ENCODE data around the gene PIP4K2A.

The PIP4K2A gene

DNA sequence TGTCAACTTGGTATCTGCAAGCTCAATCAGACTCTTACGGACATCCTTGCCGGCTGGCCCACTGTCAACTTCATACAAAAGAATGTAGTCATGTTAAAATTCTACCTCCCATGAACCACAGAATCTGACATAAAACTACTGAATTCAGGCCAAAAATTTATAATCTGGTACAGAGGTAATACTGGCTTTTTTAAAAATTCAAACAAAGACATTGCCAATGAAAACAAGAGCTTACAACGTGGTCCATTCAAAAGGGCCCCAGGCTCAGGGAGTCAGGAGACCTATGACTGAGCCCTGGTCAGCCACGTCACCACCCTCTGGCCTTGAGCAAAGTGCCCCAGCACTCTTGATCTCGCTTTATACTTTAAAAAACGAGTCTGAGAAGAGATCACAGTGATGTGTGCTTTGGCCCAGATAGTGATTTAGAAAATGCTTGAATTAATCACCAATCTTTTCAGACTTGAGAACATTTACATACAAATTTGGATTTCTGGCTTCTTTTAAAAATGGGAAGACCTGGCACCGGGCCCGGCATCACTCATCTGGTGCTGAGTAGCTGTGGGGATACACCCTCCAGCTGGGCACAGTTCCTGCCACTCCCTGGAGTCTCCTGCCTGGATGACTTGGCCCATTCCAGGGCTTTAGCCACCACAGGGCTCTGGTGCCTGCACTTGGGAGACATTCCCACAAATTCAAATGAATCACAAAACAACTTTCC lies 94.1 kb downstream of the PIP4K2A start:
- peak; percentile 97 for DNase-seq (ENCODE audit: low read depth)

DNA sequence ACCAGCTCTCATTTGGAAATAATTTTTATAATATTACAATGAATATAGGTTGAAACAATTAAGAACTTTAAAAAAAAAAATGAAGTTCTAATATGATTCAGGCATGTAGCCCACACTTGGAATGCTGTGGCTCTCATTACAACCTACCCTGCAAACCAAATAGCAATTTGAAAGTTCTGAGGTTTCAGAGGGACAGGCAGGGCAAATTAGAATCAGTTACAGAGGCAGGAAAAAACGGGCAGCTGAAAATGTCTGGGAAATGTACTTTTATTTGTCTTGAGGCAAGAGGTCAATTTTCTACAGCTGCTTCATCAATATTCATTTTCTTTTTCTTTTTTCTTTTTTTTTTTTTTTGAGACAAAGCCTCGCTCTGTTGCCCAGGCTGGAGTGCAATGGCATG lies 95.3 kb downstream of the PIP4K2A start:
- peak; percentile 28 for DNase-seq (ENCODE audit: low read depth)

DNA sequence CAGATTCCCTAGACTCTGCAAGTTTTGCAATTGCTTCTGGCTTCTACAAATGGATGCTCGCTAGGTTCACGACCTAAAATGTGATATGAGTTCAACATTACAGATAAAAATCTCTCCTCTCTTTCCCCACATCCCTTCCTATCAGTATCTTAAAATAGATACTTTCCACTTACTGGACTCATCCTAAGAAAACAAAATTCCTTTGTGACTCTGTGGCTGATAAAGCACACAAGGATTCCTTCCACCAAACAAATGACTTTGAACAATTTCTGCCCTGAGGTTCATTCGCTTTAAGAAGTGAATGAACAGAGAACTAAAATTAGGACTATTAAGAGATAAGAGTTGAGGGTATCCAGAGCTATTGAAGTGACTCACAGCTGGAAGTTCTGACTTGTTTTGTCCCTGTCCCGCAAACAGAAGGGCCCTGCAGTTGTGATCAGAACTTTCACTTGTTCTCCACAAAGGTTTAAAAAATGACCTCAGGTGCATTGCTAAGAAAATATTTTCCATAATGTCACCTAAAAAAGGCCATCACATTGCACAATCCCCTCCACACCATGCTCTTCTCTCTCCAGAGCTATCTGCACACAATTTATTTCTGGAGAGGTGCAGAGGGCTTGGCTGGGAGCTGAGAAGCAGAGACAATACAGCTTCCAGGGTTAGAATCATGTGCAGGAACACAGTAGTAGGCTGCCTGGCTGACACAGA lies 96.1 kb downstream of the PIP4K2A start:
- peak; percentile 93 for DNase-seq (ENCODE audit: low read depth)

DNA sequence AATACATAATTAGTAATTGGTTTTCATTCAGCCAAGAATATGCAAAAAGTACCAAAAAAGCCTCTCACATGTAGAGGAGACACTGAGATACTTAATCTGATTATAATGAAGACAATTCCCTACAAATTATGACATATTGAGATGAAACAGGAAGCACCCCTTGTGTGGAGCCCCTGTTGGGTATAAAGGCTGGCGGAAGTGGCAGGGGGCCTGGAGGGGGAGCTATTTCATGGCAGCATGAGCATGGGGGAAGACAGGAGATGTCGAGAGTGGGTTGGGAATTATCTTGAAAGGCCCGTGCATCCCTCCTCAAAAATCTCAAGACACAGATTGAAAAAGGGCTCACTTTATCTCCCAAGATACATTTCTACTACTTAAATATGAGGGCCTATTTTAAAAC lies 96.9 kb downstream of the PIP4K2A start:
- no peak for DNase-seq (ENCODE audit: low read depth)

DNA sequence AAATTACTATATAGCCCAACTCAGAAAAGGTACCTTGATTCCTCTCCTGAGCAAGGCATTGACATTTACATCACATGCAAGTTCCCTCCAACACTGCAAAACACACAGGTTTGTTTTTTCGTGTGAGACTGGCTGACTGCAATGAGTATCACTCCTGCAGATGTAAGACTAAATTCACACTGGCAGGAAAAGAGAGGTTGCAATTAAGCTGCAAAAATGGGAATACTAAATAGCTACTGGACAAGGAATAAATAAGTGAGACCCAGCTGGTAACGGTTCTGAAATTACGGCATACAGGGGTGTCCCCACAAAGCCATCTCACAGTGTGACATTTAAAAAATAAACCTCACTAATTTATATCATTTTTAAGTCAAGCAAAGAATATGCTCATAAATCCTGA lies 97.3 kb downstream of the PIP4K2A start:
- no peak for DNase-seq (ENCODE audit: low read depth)

DNA sequence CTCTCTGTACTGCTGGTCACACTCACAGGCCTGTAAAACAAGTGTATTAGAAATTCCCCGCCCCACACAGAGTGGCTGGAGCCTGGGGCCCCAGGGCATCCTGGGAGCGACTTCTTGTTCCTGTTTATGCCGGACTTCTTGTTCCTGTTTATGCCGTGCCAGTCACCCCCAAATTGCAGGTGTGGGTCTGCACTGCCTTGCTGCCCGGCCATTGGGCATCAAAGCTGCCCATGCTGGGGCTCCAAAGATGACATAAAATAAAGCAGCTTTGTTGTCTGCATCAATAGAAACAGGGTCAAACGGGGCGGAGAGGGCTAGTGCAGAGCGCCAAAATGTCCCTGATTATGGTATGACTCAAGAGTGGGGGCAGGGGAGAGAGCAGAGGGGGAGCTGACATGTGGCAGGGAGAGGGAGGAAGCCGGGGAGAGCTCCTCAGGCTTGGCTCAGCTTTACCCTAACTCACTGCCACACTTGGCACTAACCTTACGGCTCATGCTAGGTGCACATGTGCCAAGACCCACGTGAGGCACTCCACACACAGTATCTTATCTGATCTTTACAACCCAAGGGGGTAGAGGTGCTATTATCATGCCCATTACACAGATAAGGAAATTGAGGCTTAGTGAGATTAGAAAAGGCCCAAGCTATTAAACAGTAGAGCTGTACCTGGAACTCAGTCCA lies 98.4 kb downstream of the PIP4K2A start:
- peak; percentile 69 for DNase-seq (ENCODE audit: low read depth)

DNA sequence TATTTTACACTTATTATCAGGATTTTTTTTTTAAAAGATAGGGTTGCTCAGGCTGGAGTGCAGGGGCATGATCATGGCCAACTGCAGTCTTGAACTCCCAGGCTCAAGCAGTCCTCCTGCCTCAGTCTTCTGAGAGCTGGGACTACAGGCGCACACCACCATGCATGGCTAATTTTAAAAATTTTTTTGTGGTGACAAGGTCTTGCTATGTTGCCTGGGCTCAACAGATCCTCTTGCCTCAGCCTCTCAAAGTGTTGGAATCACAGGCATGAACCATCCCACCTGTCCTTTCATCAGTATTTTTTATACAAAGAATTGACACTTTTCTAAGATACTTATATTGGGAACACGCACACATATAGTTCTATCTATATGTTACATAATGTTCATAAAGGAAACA lies 99.3 kb downstream of the PIP4K2A start:
- DNase-seq (ENCODE audit: low read depth), result no peak

DNA sequence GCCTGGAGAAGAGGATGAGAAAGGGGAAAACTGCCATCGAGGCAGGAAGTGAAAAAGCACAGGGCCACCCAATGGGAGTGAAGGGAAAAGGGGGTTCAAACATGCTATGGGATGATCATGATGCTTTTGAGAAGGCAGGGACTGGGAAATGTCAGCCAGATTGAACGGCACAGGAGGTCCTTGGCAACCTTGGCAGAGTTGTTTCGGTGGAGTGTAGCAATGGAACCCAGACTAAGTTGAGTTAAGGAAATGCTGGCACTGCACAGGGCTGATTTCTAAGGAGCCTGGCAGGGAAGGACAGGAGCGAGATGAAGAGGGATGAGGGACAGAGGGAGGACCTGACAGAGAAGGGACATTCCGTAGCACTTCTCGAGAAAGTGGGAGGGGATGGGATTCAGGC lies 101.4 kb downstream of the PIP4K2A start:
- no peak for DNase-seq (ENCODE audit: low read depth)

DNA sequence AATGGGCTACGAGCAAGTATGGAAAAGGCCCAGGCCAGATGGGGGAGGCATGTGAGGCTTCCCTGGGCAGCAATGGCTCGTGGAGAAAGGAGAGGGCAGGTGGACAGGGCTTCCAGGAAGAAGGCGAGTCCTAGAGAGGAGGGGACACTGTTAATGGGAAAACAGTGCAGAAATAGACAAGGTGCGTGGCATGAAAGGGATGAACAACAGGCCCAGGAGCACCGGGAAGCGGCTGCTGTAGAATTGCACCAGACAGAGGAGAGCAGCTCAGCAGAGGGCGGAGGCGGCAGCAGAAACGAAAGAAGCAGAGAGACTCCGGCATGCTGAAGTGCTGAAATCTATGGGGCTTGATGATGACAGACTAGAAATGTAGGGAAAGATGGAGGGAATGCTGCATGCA lies 102.1 kb downstream of the PIP4K2A start:
- no peak for DNase-seq (ENCODE audit: low read depth)

DNA sequence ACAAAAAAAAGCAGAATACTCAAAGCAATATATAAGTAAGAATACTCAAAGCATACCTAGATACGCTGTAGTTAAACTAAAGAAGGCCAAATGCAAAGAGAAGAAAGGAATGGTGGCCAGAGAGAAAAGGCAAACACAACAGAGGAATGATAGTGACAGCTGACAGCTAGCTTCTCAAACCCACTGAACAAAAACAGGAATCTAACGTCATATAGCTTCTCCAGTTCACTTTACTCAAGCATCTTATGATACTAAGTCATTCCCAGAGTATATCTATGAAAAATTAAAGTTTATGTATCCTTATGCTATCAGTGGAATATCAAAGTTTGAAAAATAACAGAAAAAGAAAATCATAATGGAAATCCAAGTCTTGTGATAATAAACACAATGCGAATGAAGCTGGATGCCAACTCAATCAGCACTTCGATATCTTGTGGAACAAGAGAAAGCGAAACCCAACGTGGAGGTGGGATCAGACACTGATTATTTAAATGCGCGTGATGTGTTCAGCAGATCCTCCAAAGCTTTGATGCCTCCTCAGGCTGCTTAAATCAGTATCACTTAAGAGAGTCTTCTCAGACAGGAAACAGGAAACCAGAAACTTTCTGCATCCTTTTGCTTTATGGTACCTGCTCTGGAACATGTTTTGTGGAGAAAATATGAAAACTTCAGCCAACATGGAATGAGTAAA lies 102.8 kb downstream of the PIP4K2A start:
- DNase-seq (ENCODE audit: low read depth), result no peak

DNA sequence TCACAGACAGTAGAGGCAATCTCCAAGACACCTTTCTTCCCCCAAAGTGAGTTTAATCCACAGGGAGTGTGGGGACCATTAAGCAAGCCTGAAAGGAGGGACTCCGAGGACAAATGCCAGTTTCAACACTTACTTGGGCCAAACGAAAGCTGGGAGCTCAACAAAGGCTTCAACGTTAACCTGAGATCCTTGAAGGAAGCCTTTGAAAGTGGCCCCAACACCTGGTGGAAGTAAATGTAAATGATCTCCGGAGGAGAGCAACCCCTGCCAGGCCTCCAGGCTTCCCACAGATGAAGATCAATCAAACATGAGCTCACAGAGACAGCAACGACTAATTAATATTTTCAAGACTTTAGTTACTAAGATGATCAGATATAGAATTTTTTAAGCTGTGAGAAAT lies 103.8 kb downstream of the PIP4K2A start:
- no peak for DNase-seq (ENCODE audit: low read depth)

DNA sequence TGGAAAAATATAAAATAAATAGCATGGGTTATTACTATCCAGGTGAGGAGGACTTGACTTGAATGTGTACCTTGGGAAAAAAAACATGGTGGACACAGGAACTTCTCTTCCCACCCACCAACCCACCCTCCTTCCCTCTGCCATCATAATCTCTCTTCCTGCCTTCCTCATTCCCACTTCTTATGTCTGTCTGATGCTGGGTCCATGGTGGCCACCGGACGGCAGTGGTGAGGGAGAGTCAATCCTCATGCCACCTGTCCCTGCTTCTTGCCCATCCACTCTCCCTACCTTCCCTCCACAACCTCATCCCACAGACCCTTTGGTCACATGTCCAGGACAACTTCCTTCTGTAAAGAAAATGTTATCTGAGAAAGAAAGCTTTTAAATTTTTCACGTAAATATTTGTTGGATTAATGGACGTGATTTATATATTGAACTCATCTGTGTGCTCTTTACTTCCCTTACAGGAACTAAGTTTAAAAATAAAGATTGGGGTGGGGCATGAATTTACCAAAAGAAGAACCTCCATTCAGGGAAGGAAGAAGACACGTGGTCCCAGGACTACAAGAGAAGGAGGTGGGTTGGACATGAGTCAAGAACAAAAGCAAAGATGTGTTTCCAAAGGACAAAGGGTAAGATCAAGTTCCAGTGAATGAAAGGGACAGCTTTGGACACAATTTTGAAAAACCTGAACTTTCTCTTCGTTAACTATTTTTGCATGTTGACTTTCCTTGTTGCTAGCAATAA lies 104.5 kb downstream of the PIP4K2A start:
- no peak for DNase-seq (ENCODE audit: low read depth)

DNA sequence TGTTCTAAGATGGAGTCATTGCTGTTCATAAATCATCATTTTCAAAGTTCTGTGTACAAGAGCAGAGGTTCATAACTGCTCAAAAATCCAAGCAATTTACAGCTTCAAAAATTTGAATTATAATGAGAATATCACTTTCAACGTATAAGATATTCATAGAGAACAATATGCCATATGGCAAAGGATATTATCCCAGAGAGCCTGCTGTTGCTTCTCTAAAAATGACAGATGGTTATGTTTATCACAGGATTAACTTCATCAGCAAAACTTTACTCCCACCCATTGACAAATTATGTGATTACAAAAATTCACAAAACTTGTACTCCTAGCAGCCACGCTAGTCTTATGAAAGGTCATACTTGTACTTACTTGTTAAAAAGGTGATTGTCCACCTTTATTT lies 105.1 kb downstream of the PIP4K2A start:
- DNase-seq (ENCODE audit: low read depth), result no peak

DNA sequence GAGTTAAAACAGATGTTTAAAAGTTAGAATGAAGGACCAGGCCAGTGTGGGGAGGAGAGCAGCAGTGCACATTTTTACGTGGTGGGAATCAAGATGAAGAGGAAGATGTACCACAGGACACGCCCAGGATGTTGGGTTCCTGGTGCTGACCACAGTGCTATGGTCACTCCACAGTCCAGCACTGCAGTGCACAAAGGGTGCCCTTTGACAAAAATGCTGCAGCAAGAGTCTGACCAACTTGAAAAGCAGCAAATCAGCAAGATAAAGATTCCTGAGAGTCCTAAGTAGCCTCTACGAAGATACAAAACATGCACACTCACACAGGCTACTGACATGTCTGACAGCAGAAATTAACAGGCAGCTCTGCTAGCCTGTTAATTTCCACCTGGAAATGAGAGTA lies 107.1 kb downstream of the PIP4K2A start:
- DNase-seq (ENCODE audit: low read depth), result no peak

DNA sequence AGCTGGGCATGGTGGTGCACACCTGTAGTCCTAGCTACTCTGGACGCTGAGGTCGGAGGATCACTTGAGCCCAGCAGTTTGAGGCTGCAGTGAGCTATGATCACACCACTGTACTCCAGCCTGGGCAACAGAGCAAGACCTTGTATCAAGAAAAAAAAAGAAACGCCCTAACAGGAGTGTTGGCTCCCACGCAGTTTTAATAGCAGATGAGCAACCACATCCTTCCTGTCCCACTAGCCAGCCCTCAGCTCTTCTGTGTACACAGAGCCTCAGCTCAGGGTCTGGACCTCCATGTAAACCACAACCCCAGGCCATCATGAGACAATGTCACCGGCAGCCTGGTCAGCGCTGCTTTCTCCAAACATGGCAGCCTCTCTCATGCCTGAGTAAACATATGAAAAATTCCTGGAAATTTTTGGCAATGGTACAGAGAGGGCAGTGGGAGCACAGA lies 108.2 kb downstream of the PIP4K2A start:
- DNase-seq (ENCODE audit: low read depth), result peak; percentile 89

DNA sequence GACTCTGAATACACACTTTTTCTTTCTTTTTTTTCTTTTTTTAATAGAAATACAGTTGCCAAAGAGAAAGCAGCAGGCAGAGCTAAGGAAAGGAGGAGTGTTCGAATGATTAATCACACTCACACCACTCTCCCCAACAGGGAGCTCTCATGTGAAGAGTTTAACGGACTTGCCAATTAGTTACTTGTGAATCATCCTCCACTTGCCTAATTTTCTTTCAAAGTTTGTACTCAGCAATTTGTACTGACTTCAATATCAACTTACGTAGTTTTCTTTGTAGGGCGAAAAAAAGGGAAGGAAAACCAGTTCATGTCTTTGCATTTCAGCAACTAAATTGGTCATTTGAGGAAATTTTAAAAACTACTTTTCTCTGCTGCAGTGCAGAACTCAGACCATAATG lies 109.2 kb downstream of the PIP4K2A start:
- DNase-seq (ENCODE audit: low read depth), result peak; percentile 73

DNA sequence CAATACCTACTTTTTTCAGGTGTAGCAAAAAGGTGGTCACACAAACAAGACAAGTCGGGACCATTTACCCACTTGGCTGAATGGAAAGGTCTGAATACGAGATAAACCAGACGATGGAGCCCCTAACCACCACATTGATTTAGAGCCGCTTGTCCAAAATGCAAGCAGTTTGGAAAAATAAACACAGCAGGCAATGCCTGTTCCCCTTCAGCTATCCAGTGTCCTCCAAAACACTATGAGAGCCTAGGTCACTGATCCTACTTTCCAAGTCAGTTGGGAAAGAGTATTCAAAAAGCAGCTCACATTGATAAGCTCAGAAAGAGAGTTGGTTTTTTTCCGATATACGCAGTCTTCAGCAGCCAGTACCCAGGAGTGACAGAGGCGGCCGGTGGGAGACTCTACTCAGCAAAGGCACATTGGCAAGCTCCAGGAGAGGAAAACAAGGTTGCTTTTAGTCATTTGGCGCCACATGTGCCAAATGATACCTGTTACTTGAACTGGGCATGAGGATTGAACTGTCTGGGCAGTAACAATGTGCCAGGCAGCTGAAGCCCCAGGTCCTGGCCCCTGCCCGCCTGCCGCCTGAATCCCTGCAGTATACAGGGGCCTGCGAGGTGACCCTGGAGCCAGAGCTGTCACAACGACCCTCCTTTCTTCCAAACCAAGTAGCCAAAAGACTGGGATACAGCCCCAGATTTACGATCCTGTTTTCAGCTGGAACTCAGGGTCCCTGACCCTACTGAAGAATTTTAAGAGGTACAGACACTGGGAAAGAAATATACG lies 109.8 kb downstream of the PIP4K2A start:
- DNase-seq (ENCODE audit: low read depth), result no peak

DNA sequence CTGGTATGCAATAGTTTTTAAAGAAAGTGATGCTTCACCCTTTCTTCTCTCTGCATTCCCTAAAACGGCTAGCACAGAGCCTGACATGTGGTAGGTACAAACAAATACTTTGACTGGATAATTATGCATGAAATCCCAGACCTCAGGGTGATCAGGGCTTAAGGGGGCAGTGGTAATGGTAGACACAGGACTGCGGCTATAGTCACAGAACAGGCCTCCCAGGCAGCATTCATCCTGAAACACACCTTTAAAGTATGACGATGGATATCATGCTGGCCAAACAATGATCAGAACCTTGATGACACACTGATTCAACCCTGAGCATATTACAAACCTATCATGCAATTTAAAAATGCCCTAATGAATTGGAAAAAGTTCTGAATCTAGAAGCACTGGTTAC lies 110.8 kb downstream of the PIP4K2A start:
- no peak for DNase-seq (ENCODE audit: low read depth)

DNA sequence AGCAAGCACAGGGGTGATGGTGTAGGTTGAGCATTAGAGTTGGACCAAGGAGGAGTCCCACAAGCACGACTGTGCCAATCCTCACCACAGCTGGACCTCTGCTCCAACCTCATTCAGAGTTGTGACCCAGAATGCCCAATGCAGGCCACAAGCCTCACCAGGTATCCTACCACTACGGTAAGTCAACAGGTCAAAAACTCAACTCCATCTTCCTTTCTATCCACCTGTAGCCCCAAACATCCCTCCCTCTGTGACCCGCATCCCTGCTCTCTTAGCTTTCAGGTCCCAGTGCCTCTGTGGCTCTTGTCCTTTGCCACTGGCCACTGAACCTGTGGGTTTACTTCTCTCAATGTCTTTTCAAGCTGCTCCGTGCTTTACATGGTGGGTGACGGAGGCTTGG lies 112.8 kb downstream of the PIP4K2A start:
- no peak for DNase-seq (ENCODE audit: low read depth)

DNA sequence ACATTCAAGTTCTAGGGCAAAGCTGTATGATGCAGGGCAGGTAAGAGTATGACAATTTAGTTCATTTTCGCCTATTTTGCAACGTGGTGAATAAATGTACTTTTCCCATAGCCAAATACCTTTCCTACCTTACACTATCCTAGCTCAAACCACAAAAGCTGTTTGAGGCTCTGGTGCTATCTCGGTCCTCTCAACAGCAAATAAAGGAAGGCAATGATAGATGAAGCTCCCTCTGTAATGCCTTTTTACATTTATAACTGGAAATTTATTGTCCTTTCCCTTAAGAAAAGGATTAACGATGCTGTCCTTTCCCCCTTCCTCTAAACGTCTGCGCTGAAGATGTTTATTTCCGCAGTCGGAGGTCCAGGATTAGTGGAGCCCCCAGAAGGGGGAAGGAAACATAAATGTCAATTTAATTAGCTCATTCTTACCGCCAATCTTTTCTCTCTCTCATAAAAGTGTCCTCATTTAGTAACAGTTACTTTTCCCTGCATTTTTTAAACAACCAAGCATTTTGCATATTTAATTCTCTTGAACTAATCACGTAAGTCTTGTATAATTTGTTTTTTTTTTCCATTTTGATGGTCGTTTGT lies 114.6 kb downstream of the PIP4K2A start:
- DNase-seq (ENCODE audit: low read depth), result no peak
